Coronary artery (tissue), 2 donors: ENCODE results near the gene CERS1.

ENCODE experiments used
- DNase-seq: peaks from one replicate; pipeline ENCODE4 v3.0.0-alpha.2; 2017; ENCODE audit warnings: low spot score
- H3K27ac ChIP-seq, 2 donors: fragments of 200-600 bp; sonication (generic); one replicate each; pipeline ENCODE4 v1.5.1; 2016 to 2019
- H3K4me3 ChIP-seq: fragments of 200-600 bp; sonication (generic); 2 replicates; pipeline ENCODE4 v1.5.1; 2016; ENCODE audit warnings: mild to moderate bottlenecking, moderate library complexity
- CTCF ChIP-seq: fragments of 200-600 bp; sonication (generic); IDR thresholded peaks from one replicate; pipeline ENCODE4 v1.5.1; 2019; ENCODE audit warnings: antibody characterized with exemption

Gene CERS1

GRCh38 chr19:18939922-18940768 is 44.2 kb upstream of the CERS1 start:
- Histone ChIP-seq H3K4me3 (peak overlapping the region; percentile 80), H3K27ac (peak overlapping the region; percentile 35 to 80)
- TF ChIP-seq CTCF, result no peak
- DNase-seq, result no peak

GRCh38 chr19:18939163-18939562 is 43.2 kb upstream of the CERS1 start:
- no peak for DNase-seq
- H3K27ac ChIP-seq, result no peak overlapping the region
- H3K4me3 ChIP-seq, result no peak overlapping the region
- TF ChIP-seq CTCF, result no peak

GRCh38 chr19:18933297-18933696 is 37.3 kb upstream of the CERS1 start:
- no peak overlapping the region for H3K27ac ChIP-seq
- H3K4me3 ChIP-seq, result no peak overlapping the region
- DNase-seq, result no peak
- TF ChIP-seq CTCF, result no peak

GRCh38 chr19:18932216-18932841 is 36.4 kb upstream of the CERS1 start:
- no peak for TF ChIP-seq CTCF
- Histone ChIP-seq H3K27ac (peak overlapping the region in 1 of 2 donors; percentile 54), H3K4me3 (peak overlapping the region; percentile 51)
- no peak for DNase-seq

- TF ChIP-seq CTCF, result no peak
- Histone ChIP-seq H3K27ac (peak overlapping the region in 1 of 2 donors; percentile 54), H3K4me3 (peak overlapping the region; percentile 51)
- no peak for DNase-seq
Observed at GRCh38 chr19:18931316-18932162, 35.6 kb upstream of the CERS1 start.

GRCh38 chr19:18929311-18929710 is 33.4 kb upstream of the CERS1 start:
- H3K27ac ChIP-seq, result no peak overlapping the region
- TF ChIP-seq CTCF, result no peak
- no peak overlapping the region for H3K4me3 ChIP-seq
- no peak for DNase-seq
